Endothelial cell of umbilical vein (primary cell): ENCODE results near the gene TMEM63B.

ENCODE experiments used
- CTCF ChIP-seq, 2 donors: IDR thresholded peaks; 1 replicate in 1 of 2; 2 replicates in 1 of 2; pipeline ENCODE4 v1.5.1; 2011; ENCODE audit warnings: low read length in 2 of 2, mild to moderate bottlenecking in 2 of 2, moderate library complexity in 2 of 2, control low read depth in 1 of 2, inconsistent platforms in 1 of 2, low read depth in 1 of 2; ENCODE audit not compliant: insufficient read depth in 1 of 2; ENCODE audit errors: extremely low read depth in 1 of 2
- EZH2 ChIP-seq: IDR thresholded peaks from 2 replicates; pipeline ENCODE4 v1.6.1; 2012; ENCODE audit warnings: borderline replicate concordance, low read depth, mild to moderate bottlenecking, moderate library complexity, low read length, inconsistent platforms; ENCODE audit not compliant: severe bottlenecking
- FOS ChIP-seq: IDR thresholded peaks from 2 replicates; pipeline ENCODE4 v1.6.1; 2011; ENCODE audit warnings: mild to moderate bottlenecking, low read length, moderate library complexity, borderline replicate concordance; ENCODE audit not compliant: insufficient read depth
- GATA2 ChIP-seq: IDR thresholded peaks from 2 replicates; pipeline ENCODE4 v1.7.0; 2011; ENCODE audit warnings: low read depth, mild to moderate bottlenecking, moderate library complexity, mixed read lengths, low read length; ENCODE audit not compliant: insufficient read length, insufficient read depth
- JUN ChIP-seq: IDR thresholded peaks from 2 replicates; pipeline ENCODE4 v1.6.1; 2011; ENCODE audit warnings: borderline replicate concordance, low read depth; ENCODE audit not compliant: insufficient read length, insufficient read depth
- MAX ChIP-seq: IDR thresholded peaks from 2 replicates; pipeline ENCODE4 v1.6.1; 2011; ENCODE audit not compliant: insufficient read depth, insufficient read length
- MYC ChIP-seq: IDR thresholded peaks from one replicate; pipeline ENCODE4 v1.6.1; 2011; ENCODE audit warnings: mild to moderate bottlenecking, low read depth, low read length
- POLR2A ChIP-seq: IDR thresholded peaks from 2 replicates; pipeline ENCODE4 v1.6.1; 2012; ENCODE audit warnings: low read depth, mild to moderate bottlenecking, control low read depth, low read length
- POLR2AphosphoS5 ChIP-seq: IDR thresholded peaks from 2 replicates; pipeline ENCODE4 v1.6.1; 2012; ENCODE audit warnings: low read depth, mild to moderate bottlenecking, control low read depth, low read length, moderate library complexity; ENCODE audit not compliant: insufficient read depth

- TF ChIP-seq CTCF (IDR thresholded peaks at IDR 0.05; ENCODE audit: extremely low read depth in 1 of 2, insufficient read depth in 1 of 2, low read depth in 1 of 2, low read length in 2 of 2) (no peak), MAX (no peak), MYC (no peak), POLR2A (no peak), EZH2 (no peak), FOS (no peak), POLR2AphosphoS5 (no peak), GATA2 (no peak), JUN (no peak)
These were observed 53.1 kb downstream of the TMEM63B start for GRCh38 chr6:44180406-44180805.
